SK-N-MC (cell line): Measurements from ENCODE around the gene SCO2.

Source experiments
- EZH2 ChIP-seq: fragments of 200-600 bp; sonication (generic); IDR thresholded peaks from one replicate; pipeline ENCODE4 v1.6.1; 2017; ENCODE audit warnings: antibody characterized with exemption
- POLR2AphosphoS5 ChIP-seq: IDR thresholded peaks from 2 replicates; pipeline ENCODE4 v1.6.1; 2012; ENCODE audit warnings: mild to moderate bottlenecking, low read depth, low read length, borderline replicate concordance

DNA sequence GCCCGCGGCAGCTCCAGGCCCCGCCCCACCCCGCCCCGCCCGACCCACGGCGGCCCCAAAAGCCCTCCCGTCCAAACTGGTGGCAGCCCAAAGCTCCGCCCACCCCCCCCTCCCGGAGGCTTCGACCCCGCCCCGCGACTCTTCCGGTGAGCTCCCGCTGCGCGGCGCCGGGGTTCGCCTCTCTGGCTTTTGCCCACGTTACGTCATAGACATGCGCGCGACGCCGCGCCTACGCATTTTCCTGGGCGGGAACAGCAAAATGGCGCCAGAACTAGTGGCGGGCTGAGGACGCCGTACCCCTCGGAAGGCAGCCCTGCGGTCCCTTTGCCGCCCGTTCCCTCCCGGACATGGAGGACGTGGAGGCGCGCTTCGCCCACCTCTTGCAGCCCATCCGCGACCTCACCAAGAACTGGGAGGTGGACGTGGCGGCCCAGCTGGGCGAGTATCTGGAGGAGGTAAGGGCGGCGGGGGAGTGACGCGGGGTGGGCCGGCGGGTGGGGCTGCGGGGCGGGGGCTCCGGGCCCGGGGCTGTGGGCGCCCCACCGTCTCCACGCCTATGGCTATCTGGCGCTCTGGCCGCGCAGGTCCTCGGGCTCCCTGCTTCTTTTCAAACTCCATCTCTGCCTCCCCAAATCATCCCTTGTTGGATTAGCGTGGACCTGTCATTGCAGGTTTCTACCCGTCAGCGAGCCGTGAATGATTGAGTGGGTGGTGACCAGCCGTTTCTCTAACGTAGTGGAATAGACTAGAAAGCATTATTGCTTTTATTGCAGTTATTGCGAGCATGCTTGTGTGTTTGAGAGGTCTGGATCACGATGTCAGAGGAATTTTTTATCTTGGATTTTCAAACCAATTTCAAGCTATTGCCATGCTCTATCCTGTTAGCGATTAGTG lies 17.2 kb downstream of the SCO2 start, which contains the start of gene NCAPH2:
- TF ChIP-seq EZH2 (no peak), POLR2AphosphoS5 (peak; percentile 89)
